ENCODE results near the gene BCL2.
A peak's percentile ranks its signal among the peaks of the same experiment; 100 is the strongest.

The BCL2 gene

DNA sequence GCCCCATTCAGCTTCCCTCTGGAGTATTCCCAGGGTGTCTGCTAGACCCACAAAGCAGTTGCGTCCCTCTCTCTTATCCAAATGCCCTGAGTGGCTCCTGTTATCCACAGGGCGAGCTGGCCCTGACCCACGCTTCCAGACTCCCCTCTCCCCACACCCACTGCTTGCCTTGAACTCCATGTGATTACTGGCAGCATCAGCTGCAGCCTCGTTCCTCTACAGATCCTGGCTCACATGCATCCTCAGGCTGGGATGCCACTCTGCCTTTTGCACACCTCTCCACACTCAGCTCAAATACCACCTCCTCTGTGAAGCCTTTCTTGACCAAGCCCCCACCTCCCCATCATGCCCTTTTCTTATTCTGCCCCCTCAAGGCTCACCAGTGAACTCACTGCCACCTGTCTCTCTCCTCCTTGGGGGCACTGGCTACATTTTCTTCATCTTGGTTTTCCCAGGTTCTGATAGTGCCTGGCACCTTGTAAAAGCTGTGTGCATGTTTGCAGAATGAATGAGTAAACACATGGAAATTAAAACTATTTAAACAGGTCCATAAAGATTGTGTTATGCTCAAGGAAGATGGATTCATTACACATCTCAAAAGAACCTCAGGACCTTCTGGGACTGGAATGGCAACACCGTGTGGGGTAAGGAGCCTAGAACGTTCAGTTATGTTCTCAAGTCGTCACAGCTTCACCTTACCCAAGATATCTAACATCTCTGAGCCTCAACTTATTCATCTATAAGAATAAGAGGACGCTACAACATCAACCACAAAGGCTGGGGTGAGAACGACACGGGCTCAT, 165.0 kb downstream of the BCL2 start:
- no peak overlapping the region for H3K27ac ChIP-seq (ENCODE audit: low read depth, low read length)
- no peaks in the 10 kb centered on the region for H3K9me3 ChIP-seq (ENCODE audit: low read length)
- peak overlapping the region in 1 of 2 donors; percentile 28 for H3K4me3 ChIP-seq (ENCODE audit: low read depth in 1 of 2, low read length in 2 of 2)
- no peak overlapping the region for H3K9ac ChIP-seq (ENCODE audit: low read length)
- H3K4me1 ChIP-seq (ENCODE audit: insufficient read depth, low read length), result peaks cover 8% of the 10 kb centered on the region
- H3K36me3 ChIP-seq (ENCODE audit: insufficient read depth, low read length), result no peaks in the 10 kb centered on the region
- H3K27me3 ChIP-seq (ENCODE audit: control insufficient read depth in 1 of 2, insufficient read depth in 2 of 2, low read length in 2 of 2), result no peaks in the 10 kb centered on the region

DNA sequence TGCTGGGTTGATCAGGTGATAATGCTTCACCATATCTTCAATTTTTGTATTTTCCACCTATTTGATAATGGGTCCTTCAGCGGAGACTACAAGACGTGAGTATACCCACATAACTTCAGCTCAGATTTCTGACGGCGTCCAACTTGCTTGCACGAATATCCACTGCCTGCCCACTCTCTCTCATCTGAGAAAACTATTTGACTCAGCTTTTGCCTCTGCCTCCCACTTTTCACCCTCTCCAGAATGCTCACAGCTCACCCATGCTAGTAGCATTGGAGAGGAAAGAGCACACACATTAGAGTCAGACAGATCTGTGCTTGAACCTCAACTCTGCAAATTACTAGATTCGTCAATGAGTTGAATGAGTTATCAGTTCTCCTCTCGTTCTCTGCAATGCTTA, 166.8 kb downstream of the BCL2 start:
- Histone ChIP-seq H3K27ac (ENCODE audit: low read depth, low read length) (no peak overlapping the region), H3K36me3 (ENCODE audit: insufficient read depth, low read length) (no peaks in the 10 kb centered on the region), H3K4me1 (ENCODE audit: insufficient read depth, low read length) (peaks cover 14% of the 10 kb centered on the region), H3K27me3 (ENCODE audit: control insufficient read depth in 1 of 2, insufficient read depth in 2 of 2, low read length in 2 of 2) (no peaks in the 10 kb centered on the region), H3K9ac (ENCODE audit: low read length) (no peak overlapping the region), H3K9me3 (ENCODE audit: low read length) (no peaks in the 10 kb centered on the region), H3K4me3 (ENCODE audit: low read depth in 1 of 2, low read length in 2 of 2) (no peak overlapping the region)

DNA sequence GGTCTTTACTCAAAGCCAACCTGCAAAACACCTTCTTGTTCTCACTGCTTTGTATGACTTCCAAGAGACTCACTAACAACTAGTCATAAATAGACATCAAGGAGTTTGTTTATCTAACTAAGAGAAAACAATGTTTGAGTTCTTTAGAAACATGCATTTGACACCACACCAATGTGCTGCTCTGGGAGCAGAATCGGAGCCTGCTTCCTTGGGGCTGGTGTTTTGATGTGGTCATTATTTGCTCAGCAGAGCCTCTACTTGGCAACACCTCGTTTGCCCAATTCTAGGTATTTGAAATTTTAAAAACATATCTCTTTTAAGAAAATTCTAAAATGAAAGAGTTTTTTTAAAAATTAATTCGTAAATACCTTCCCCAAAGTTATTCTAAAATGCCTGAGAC, 167.5 kb downstream of the BCL2 start:
- H3K27ac ChIP-seq (ENCODE audit: low read depth, low read length), result no peak overlapping the region
- H3K36me3 ChIP-seq (ENCODE audit: insufficient read depth, low read length), result no peaks in the 10 kb centered on the region
- no peak overlapping the region for H3K9ac ChIP-seq (ENCODE audit: low read length)
- no peak overlapping the region for H3K4me3 ChIP-seq (ENCODE audit: low read depth in 1 of 2, low read length in 2 of 2)
- H3K27me3 ChIP-seq (ENCODE audit: control insufficient read depth in 1 of 2, insufficient read depth in 2 of 2, low read length in 2 of 2), result no peaks in the 10 kb centered on the region
- no peaks in the 10 kb centered on the region for H3K9me3 ChIP-seq (ENCODE audit: low read length)
- H3K4me1 ChIP-seq (ENCODE audit: insufficient read depth, low read length), result peaks cover 14% of the 10 kb centered on the region

DNA sequence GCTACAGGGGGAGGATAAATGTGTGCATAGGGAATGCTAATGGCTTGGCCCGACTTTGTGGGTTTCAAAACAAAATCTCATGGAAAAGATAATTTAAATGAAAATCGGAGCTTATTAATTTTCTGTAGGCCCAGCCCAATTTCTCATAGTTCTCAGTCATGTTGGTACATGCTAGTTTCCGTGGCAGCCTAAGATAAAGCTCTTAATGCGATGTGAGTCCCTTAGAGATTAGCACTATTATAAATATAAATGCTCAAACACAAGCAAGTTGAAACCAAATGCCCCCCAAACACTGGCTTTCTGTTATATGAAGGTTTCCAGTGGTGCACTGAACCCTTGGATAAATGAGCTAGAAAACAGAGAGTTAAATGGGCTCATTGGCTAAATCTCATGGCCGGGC, 168.0 kb downstream of the BCL2 start:
- Histone ChIP-seq H3K4me3 (ENCODE audit: low read depth in 1 of 2, low read length in 2 of 2) (no peak overlapping the region), H3K36me3 (ENCODE audit: insufficient read depth, low read length) (no peaks in the 10 kb centered on the region), H3K27ac (ENCODE audit: low read depth, low read length) (no peak overlapping the region), H3K27me3 (ENCODE audit: control insufficient read depth in 1 of 2, insufficient read depth in 2 of 2, low read length in 2 of 2) (no peaks in the 10 kb centered on the region), H3K9me3 (ENCODE audit: low read length) (no peaks in the 10 kb centered on the region), H3K9ac (ENCODE audit: low read length) (no peak overlapping the region), H3K4me1 (ENCODE audit: insufficient read depth, low read length) (peaks cover 14% of the 10 kb centered on the region)

DNA sequence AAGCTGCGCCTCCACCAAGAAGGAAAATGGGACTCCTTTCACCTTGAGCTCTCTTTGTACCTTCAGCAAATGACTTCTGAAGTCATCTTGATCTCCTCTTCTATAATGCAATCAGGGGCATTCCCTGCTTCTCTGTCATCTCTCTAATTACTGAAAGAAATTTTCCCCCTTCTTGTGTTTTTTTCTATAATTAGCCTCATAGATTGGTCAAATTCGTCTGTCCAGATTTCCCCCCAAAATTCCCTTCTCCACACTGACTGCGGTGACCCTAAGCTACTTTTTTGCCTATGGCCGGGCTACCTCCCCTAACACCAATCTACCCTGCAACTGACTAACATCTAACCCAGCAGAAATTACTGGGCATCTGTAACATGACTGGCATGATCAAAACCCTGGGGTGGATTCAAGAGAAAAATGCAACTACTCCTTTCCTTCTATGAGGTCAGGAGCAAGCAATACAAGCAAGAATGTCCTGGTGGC, 168.6 kb downstream of the BCL2 start:
- Histone ChIP-seq H3K27me3 (ENCODE audit: control insufficient read depth in 1 of 2, insufficient read depth in 2 of 2, low read length in 2 of 2) (no peaks in the 10 kb centered on the region), H3K36me3 (ENCODE audit: insufficient read depth, low read length) (no peaks in the 10 kb centered on the region), H3K4me3 (ENCODE audit: low read depth in 1 of 2, low read length in 2 of 2) (no peak overlapping the region), H3K9me3 (ENCODE audit: low read length) (no peaks in the 10 kb centered on the region), H3K9ac (ENCODE audit: low read length) (no peak overlapping the region), H3K27ac (ENCODE audit: low read depth, low read length) (no peak overlapping the region), H3K4me1 (ENCODE audit: insufficient read depth, low read length) (peaks cover 14% of the 10 kb centered on the region)

DNA sequence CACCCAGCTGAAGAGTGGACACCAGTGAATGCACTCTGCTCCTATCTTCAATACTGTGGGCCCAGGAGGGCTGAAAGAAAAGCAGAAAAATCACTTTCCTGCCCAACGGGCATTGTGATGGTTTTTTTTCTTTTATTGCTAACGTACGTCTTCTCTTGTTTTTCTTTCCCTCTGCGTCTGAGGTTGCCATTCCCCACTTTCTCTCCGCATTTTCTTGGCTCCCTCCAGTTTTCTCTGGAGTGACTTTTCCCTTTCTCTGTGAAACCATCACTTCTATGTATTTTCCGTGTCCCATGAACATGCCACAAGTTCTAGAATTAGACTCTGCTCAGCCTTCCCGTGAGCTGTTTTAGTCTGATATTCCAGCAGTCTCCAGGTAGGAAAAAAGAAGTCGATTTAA, 169.2 kb downstream of the BCL2 start:
- Histone ChIP-seq H3K9ac (ENCODE audit: low read length) (no peak overlapping the region), H3K27me3 (ENCODE audit: control insufficient read depth in 1 of 2, insufficient read depth in 2 of 2, low read length in 2 of 2) (no peaks in the 10 kb centered on the region), H3K4me3 (ENCODE audit: low read depth in 1 of 2, low read length in 2 of 2) (no peak overlapping the region), H3K27ac (ENCODE audit: low read depth, low read length) (no peak overlapping the region), H3K4me1 (ENCODE audit: insufficient read depth, low read length) (peaks cover 15% of the 10 kb centered on the region), H3K9me3 (ENCODE audit: low read length) (no peaks in the 10 kb centered on the region), H3K36me3 (ENCODE audit: insufficient read depth, low read length) (no peaks in the 10 kb centered on the region)

DNA sequence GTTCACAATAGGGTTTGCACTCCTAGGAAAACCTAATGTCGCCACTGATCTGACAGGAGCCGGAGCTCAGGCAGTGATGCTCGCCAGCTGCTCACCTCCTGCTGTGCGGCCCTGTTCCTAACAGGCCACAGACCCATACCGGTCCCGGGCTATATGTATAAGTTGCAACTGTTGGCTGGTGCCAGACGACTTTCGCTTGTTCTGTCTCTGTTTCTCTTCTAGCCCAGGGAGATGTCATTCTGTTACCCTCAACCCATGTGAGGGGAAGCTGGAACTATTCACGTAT, 170.3 kb downstream of the BCL2 start:
- H3K27ac ChIP-seq (ENCODE audit: low read depth, low read length), result no peak overlapping the region

DNA sequence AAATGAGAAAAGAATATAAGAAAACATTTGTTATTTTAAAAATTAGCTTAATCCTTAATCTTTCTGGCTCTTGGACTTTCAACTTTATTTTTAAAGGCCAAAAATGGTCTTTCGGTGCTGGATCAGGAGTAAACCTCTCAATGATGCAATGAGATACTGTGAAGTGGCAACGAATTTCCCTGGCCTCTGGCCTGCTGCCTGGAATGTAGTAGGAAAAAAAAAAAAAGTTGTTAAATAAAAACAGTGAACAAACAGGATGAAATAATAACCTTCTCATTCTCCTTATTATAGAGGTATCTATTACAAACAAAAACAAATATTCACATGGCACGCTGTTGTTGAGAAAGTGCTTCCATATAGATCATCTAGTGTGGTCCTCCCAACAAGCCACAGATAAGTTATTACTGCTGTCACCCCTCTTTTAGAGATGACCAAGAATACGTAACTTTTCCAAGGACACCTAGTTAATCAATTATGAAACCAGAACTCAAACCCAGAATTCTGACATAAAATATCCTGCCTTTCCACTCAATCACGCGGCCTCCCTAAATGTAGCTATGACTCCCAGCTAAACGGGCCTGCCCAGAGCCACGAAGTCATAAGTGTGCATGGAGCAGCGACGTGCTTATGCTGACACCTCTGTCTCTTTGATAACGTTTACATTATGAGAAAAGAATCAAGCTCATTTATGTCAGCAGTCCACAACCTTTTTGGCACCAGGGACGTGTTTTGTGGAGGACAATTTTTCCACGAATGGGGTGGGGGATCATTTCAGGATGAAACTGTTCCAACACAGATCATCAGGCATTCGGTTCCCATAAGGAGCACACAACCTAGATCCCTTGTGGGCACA, 170.9 kb downstream of the BCL2 start:
- H3K27me3 ChIP-seq (ENCODE audit: control insufficient read depth in 1 of 2, insufficient read depth in 2 of 2, low read length in 2 of 2), result no peaks in the 10 kb centered on the region
- no peak overlapping the region for H3K9ac ChIP-seq (ENCODE audit: low read length)
- no peaks in the 10 kb centered on the region for H3K9me3 ChIP-seq (ENCODE audit: low read length)
- no peak overlapping the region for H3K4me3 ChIP-seq (ENCODE audit: low read depth in 1 of 2, low read length in 2 of 2)
- no peaks in the 10 kb centered on the region for H3K36me3 ChIP-seq (ENCODE audit: insufficient read depth, low read length)
- H3K4me1 ChIP-seq (ENCODE audit: insufficient read depth, low read length), result peaks cover 13% of the 10 kb centered on the region
- H3K27ac ChIP-seq (ENCODE audit: low read depth, low read length), result peak overlapping the region; percentile 12

More for the DNA sequence above, 170.3 kb downstream of the BCL2 start:
- no peak overlapping the region for H3K9ac ChIP-seq (ENCODE audit: low read length)
- peaks cover 11% of the 10 kb centered on the region for H3K4me1 ChIP-seq (ENCODE audit: insufficient read depth, low read length)
- no peak overlapping the region for H3K4me3 ChIP-seq (ENCODE audit: low read depth in 1 of 2, low read length in 2 of 2)
- no peaks in the 10 kb centered on the region for H3K9me3 ChIP-seq (ENCODE audit: low read length)
- no peaks in the 10 kb centered on the region for H3K27me3 ChIP-seq (ENCODE audit: control insufficient read depth in 1 of 2, insufficient read depth in 2 of 2, low read length in 2 of 2)
- no peaks in the 10 kb centered on the region for H3K36me3 ChIP-seq (ENCODE audit: insufficient read depth, low read length)

DNA sequence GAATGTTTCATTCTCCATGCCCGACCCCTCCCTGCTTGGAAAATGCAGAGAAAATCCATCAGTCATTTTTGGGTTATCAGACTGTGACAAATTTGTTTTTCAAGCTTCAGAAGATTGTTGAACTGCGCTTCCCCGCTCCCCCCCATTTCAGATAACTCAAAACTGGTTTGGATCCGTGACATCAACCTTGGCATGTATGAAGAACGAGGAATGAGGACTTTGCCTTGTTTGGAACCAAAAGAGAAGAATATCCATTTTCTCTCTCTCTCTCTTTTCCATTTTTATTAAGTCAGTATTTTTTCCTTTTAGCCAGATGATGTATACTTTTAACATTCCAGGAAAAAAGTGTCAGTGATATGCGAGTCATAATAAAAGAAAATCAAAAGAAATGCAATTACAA, 171.6 kb downstream of the BCL2 start:
- H3K27ac ChIP-seq (ENCODE audit: low read depth, low read length), result no peak overlapping the region
- no peaks in the 10 kb centered on the region for H3K27me3 ChIP-seq (ENCODE audit: control insufficient read depth in 1 of 2, insufficient read depth in 2 of 2, low read length in 2 of 2)
- no peak overlapping the region for H3K4me3 ChIP-seq (ENCODE audit: low read depth in 1 of 2, low read length in 2 of 2)
- H3K36me3 ChIP-seq (ENCODE audit: insufficient read depth, low read length), result no peaks in the 10 kb centered on the region
- peaks cover 18% of the 10 kb centered on the region for H3K4me1 ChIP-seq (ENCODE audit: insufficient read depth, low read length)
- H3K9me3 ChIP-seq (ENCODE audit: low read length), result no peaks in the 10 kb centered on the region
- no peak overlapping the region for H3K9ac ChIP-seq (ENCODE audit: low read length)

DNA sequence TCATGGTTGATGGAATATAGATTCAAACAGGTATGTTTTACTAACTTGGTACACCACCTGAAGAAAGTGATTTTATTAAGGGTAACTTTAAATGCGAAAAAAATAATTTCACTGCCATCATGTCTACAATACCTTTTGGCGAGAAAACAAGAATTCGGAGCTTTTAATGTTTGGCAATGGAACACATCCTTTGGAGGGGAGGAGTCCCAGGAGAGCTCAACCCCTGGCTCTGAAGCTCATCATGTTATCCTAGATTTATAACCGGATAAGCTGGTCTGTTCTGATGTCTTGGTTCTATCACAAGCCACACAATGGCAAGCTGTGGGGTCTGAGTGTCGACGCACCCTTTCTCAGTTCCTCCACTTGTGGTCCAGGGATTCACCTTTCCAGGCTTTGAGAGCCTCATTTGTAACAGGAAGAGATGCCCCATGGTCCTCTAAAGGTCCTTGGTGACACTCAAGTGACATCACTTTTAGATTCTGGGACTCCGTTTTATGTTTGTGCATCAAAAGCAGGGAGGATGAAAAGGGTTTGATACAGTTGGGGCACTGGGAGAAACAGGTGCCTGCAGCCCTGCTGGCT, 172.7 kb downstream of the BCL2 start:
- peaks cover 24% of the 10 kb centered on the region for H3K4me1 ChIP-seq (ENCODE audit: insufficient read depth, low read length)
- H3K27ac ChIP-seq (ENCODE audit: low read depth, low read length), result no peak overlapping the region
- no peaks in the 10 kb centered on the region for H3K9me3 ChIP-seq (ENCODE audit: low read length)
- H3K27me3 ChIP-seq (ENCODE audit: control insufficient read depth in 1 of 2, insufficient read depth in 2 of 2, low read length in 2 of 2), result no peaks in the 10 kb centered on the region
- H3K9ac ChIP-seq (ENCODE audit: low read length), result no peak overlapping the region
- no peak overlapping the region for H3K4me3 ChIP-seq (ENCODE audit: low read depth in 1 of 2, low read length in 2 of 2)
- no peaks in the 10 kb centered on the region for H3K36me3 ChIP-seq (ENCODE audit: insufficient read depth, low read length)

DNA sequence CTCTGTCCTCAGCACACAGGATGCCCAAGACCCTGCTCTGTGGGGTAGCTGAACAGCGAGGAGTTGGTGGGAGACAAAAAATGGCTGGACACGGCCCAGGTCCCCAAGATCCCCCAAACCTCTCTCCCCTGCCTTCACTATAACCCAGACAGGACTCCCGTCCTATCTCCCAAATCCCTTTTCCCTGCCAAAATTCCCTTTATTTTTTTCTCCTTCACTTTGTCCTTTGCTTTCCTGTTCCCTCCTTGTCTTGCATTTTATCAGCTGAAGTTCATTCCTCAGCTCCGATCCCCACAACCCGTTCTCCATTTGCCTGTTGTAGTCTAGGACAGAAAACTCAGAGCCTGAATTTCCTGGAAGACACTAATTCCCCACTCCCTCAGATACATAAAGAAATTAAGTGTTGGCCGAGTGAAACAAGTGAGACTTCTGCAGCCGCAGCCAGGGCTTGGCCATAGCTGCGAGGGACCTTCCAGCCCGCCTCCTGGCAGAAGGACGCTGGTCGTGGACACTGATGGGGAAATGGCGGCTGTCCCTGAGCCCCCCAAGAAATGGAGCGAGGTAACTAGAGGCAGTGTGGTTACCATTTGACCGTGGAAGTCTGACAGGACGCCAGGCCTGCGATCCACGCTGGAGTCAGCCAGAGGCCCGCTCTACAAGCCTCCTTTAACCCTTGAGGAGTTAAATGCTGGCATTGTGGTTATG, 173.6 kb downstream of the BCL2 start:
- Histone ChIP-seq H3K27me3 (ENCODE audit: control insufficient read depth in 1 of 2, insufficient read depth in 2 of 2, low read length in 2 of 2) (no peaks in the 10 kb centered on the region), H3K4me3 (ENCODE audit: low read depth in 1 of 2, low read length in 2 of 2) (no peak overlapping the region), H3K9me3 (ENCODE audit: low read length) (no peaks in the 10 kb centered on the region), H3K36me3 (ENCODE audit: insufficient read depth, low read length) (no peaks in the 10 kb centered on the region), H3K9ac (ENCODE audit: low read length) (no peak overlapping the region), H3K4me1 (ENCODE audit: insufficient read depth, low read length) (peaks cover 28% of the 10 kb centered on the region), H3K27ac (ENCODE audit: low read depth, low read length) (peak overlapping the region; percentile 12)

All from muscle layer of colon (tissue), 2 donors.